Loucy (cell line): ENCODE data around the gene FAM193B.

Source experiments
- H2AFZ ChIP-seq: fragments of 200-600 bp; sonication (generic); 2 replicates; pipeline ENCODE4 v1.6.0; 2016; ENCODE audit warnings: antibody characterized with exemption, mild to moderate bottlenecking, low read length, moderate library complexity
- H3F3A ChIP-seq: fragments of 200-600 bp; 2 replicates; pipeline ENCODE4 v1.6.0; 2016; ENCODE audit warnings: antibody characterized with exemption, low read depth, mild to moderate bottlenecking
- H3K27me3 ChIP-seq: fragments of 200-600 bp; sonication (generic); 2 replicates; pipeline ENCODE4 v1.6.1; 2014; ENCODE audit warnings: low read length, mild to moderate bottlenecking; ENCODE audit not compliant: insufficient read depth, poor library complexity, severe bottlenecking
- H3K36me3 ChIP-seq: fragments of 200-600 bp; sonication (generic); 2 replicates; pipeline ENCODE4 v1.6.1; 2016; ENCODE audit warnings: low read length; ENCODE audit not compliant: insufficient read depth
- H3K4me1 ChIP-seq: fragments of 200-600 bp; sonication (generic); 2 replicates; pipeline ENCODE4 v1.5.1; 2014; ENCODE audit warnings: low read length, mild to moderate bottlenecking; ENCODE audit not compliant: insufficient read depth, poor library complexity, severe bottlenecking
- H3K4me2 ChIP-seq: fragments of 200-600 bp; sonication (generic); 2 replicates; pipeline ENCODE4 v1.6.0; 2014; ENCODE audit warnings: antibody characterized with exemption, low read length, low read depth, mild to moderate bottlenecking; ENCODE audit not compliant: poor library complexity, severe bottlenecking
- H3K4me3 ChIP-seq: fragments of 200-600 bp; sonication (generic); 2 replicates; pipeline ENCODE4 v1.5.1; 2014; ENCODE audit warnings: low read length, mild to moderate bottlenecking, mixed read lengths; ENCODE audit not compliant: poor library complexity, severe bottlenecking
- H3K79me2 ChIP-seq: fragments of 200-600 bp; sonication (generic); 2 replicates; pipeline ENCODE4 v1.6.1; 2014; ENCODE audit warnings: low read length; ENCODE audit not compliant: insufficient read depth
- H3K9ac ChIP-seq: fragments of 200-600 bp; sonication (generic); 2 replicates; pipeline ENCODE4 v1.6.0; 2014; ENCODE audit warnings: mild to moderate bottlenecking, low read depth, low read length, moderate library complexity; ENCODE audit not compliant: poor library complexity, severe bottlenecking
- H3K9me2 ChIP-seq: fragments of 200-600 bp; sonication (generic); replicated peaks from 2 replicates; pipeline ENCODE4 v1.6.1; 2016; ENCODE audit warnings: low read depth, low read length, mixed read lengths
- H3K9me3 ChIP-seq: fragments of 200-600 bp; sonication (generic); 2 replicates; pipeline ENCODE4 v1.6.1; 2014; ENCODE audit warnings: mild to moderate bottlenecking, antibody characterized with exemption, low read length, low read depth; ENCODE audit not compliant: insufficient read depth
- H4K20me1 ChIP-seq: fragments of 200-600 bp; sonication (generic); 2 replicates; pipeline ENCODE4 v1.6.0; 2014; ENCODE audit warnings: antibody characterized with exemption, low read length, mild to moderate bottlenecking; ENCODE audit not compliant: insufficient read depth, poor library complexity, severe bottlenecking
- CTCF ChIP-seq: fragments of 200-600 bp; sonication (generic); conservative IDR thresholded peaks from 2 replicates; pipeline ENCODE4 v1.5.1; 2014; ENCODE audit warnings: mild to moderate bottlenecking, antibody characterized with exemption, low read length
- EZH2phosphoT487 ChIP-seq: fragments of 200-600 bp; IDR thresholded peaks from 2 replicates; pipeline ENCODE4 v1.6.1; 2018; ENCODE audit warnings: antibody characterized with exemption, mild to moderate bottlenecking, moderate library complexity, borderline replicate concordance

The FAM193B gene

GRCh38 chr5:177476531-177477233, 77.7 kb downstream of the FAM193B start:
- Histone ChIP-seq H3K4me1 (no peaks in the 10 kb centered on the region), H3K9me2 (no peaks in the 10 kb centered on the region), H3K36me3 (no peaks in the 10 kb centered on the region), H2AFZ (no peak overlapping the region), H3K4me3 (no peak overlapping the region), H3K4me2 (no peak overlapping the region), H3K27me3 (no peaks in the 10 kb centered on the region), H3F3A (no peaks in the 10 kb centered on the region), H3K9me3 (no peaks in the 10 kb centered on the region), H4K20me1 (peaks cover 8% of the 10 kb centered on the region), H3K9ac (no peak overlapping the region), H3K79me2 (peaks cover 13% of the 10 kb centered on the region)
- TF ChIP-seq EZH2phosphoT487 (no peak), CTCF (no peak)

GRCh38 chr5:177475563-177476427, 78.6 kb downstream of the FAM193B start:
- Histone ChIP-seq H3K79me2 (peaks cover 22% of the 10 kb centered on the region), H3F3A (no peaks in the 10 kb centered on the region), H3K4me2 (no peak overlapping the region), H3K9ac (no peak overlapping the region), H3K4me1 (peaks cover 6% of the 10 kb centered on the region), H4K20me1 (peaks cover 17% of the 10 kb centered on the region), H3K4me3 (no peak overlapping the region), H3K9me2 (no peaks in the 10 kb centered on the region), H3K9me3 (no peaks in the 10 kb centered on the region), H2AFZ (no peak overlapping the region), H3K36me3 (no peaks in the 10 kb centered on the region), H3K27me3 (no peaks in the 10 kb centered on the region)
- no peak for TF ChIP-seq EZH2phosphoT487
- no peak for TF ChIP-seq CTCF

GRCh38 chr5:177474846-177475562, 79.4 kb downstream of the FAM193B start:
- H3K4me1 ChIP-seq = peaks cover 13% of the 10 kb centered on the region
- no peak overlapping the region for H3K9ac ChIP-seq
- H3K4me2 ChIP-seq = no peak overlapping the region
- no peaks in the 10 kb centered on the region for H3K9me3 ChIP-seq
- peaks cover 25% of the 10 kb centered on the region for H4K20me1 ChIP-seq
- H3F3A ChIP-seq = no peaks in the 10 kb centered on the region
- H3K27me3 ChIP-seq = no peaks in the 10 kb centered on the region
- TF ChIP-seq CTCF (no peak), EZH2phosphoT487 (no peak)
- H3K9me2 ChIP-seq = no peaks in the 10 kb centered on the region
- H3K79me2 ChIP-seq = peaks cover 30% of the 10 kb centered on the region
- H3K4me3 ChIP-seq = no peak overlapping the region
- H2AFZ ChIP-seq = no peak overlapping the region
- H3K36me3 ChIP-seq = no peaks in the 10 kb centered on the region
